ENCODE results near the gene TMC4. TPM values are rescaled to one million over a fixed set of nuclear protein-coding genes. Genes with fewer than 3 reads are reported as not detected.

Gene TMC4
- total RNA-seq, 2 donors from 2014 or later = 57.3 to 126 TPM

- WGBS, 2 donors = 81 to 89% methylated on average over 5 to 10 of the region's 10 CpGs
These were observed 39.5 kb downstream of the TMC4 start for GRCh38 chr19:54133312-54133956.

DNA sequence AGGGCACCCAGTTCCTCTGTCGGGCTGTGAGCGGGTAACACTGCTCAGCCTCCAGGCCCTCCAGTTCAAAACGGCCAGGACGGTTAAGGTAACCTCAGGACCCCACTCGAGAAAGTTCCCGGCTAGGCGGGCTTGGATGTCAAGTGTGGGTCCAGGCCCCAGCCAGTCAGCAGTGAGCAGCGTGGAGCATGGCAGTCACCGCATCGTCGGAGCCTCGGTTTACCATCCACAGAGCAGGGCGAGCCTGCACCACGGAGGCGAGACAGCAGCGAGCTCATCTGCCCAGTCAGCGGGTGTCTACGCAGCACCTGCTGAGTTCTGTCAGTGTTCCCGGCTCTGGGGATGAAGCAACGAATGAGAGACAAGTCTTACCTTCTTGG lies 43.4 kb downstream of the TMC4 start:
- intact Hi-C loops (cut with DNase I) = no loop called here
- Histone ChIP-seq H3K27ac (no peak overlapping the region), H3K9me3 (no peaks in the 10 kb centered on the region), H3K4me1 (no peaks in the 10 kb centered on the region), H3K27me3 (no peaks in the 10 kb centered on the region), H3K36me3 (replicated peaks in 1 of 2; ENCODE audit: insufficient read depth in 1 of 2, low read depth in 2 of 2) (peaks cover 8 to 36% of the 10 kb centered on the region in 2 donors), H3K4me3 (no peak overlapping the region)
- no peak for TF ChIP-seq POLR2A (IDR thresholded peaks at IDR 0.05)
- TF ChIP-seq, protein P1, sequence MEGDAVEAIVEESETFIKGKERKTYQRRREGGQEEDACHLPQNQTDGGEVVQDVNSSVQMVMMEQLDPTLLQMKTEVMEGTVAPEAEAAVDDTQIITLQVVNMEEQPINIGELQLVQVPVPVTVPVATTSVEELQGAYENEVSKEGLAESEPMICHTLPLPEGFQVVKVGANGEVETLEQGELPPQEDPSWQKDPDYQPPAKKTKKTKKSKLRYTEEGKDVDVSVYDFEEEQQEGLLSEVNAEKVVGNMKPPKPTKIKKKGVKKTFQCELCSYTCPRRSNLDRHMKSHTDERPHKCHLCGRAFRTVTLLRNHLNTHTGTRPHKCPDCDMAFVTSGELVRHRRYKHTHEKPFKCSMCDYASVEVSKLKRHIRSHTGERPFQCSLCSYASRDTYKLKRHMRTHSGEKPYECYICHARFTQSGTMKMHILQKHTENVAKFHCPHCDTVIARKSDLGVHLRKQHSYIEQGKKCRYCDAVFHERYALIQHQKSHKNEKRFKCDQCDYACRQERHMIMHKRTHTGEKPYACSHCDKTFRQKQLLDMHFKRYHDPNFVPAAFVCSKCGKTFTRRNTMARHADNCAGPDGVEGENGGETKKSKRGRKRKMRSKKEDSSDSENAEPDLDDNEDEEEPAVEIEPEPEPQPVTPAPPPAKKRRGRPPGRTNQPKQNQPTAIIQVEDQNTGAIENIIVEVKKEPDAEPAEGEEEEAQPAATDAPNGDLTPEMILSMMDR (IDR thresholded peaks at IDR 0.05) = no peak
- WGBS, 2 donors = 91% methylated on average over 20 of the region's 20 CpGs; no CpG with 5 or more reads in 1 of the 2 donors
- ATAC-seq = no peak
- DNase-seq = no peak

More at GRCh38 chr19:54133312-54133956, 39.5 kb downstream of the TMC4 start:
- Histone ChIP-seq H3K27ac (no peak overlapping the region), H3K4me3 (no peak overlapping the region), H3K36me3 (replicated peaks in 1 of 2; ENCODE audit: insufficient read depth in 1 of 2, low read depth in 2 of 2) (peaks cover 5 to 9% of the 10 kb centered on the region in 2 donors), H3K4me1 (peaks cover 21% of the 10 kb centered on the region), H3K9me3 (no peaks in the 10 kb centered on the region), H3K27me3 (no peaks in the 10 kb centered on the region)
- no peak for TF ChIP-seq POLR2A (IDR thresholded peaks at IDR 0.05)
- TF ChIP-seq, protein P1 (IDR thresholded peaks at IDR 0.05) = no peak
- intact Hi-C loops (cut with DNase I) = no loop called here
- ATAC-seq (no peak), DNase-seq (no peak)

DNA sequence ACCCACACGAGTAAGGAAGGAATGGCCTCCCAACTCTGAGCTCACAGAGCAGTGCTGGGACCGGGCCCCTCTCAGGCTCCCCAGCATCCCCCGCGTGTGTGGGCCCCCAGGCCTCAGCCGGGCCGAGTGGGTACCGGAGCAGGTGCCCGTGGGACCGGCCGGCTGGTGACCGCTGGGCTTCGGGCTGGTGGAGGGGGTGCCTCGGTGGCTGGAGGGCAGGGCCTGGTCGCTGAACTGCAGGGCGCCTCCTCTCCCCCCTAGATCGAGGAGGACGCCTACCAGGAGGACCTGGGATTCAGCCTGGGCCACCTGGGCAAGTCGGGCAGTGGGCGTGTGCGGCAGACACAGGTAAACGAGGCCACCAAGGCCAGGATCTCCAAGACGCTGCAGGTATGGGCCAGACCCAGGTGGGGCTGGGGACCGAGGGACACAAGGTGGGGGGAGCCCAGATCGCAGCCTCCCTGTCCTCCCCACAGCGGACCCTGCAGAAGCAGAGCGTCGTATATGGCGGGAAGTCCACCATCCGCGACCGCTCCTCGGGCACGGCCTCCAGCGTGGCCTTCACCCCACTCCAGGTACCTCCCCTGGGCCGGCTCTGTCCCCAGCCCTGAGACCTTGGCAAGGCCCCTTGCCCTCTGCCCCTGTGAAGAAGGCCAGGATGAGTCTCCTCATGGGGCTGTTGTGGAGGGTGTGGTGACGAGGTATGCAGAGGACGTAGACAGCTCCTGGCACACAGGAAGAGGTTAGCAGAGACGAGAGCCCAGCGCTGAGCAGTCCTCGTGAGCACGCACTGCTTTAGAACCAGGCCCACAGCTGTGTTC lies 44.0 kb downstream of the TMC4 start:
- no peak for DNase-seq
- no peaks in the 10 kb centered on the region for H3K27me3 ChIP-seq
- no peak overlapping the region for H3K4me3 ChIP-seq
- no peaks in the 10 kb centered on the region for H3K4me1 ChIP-seq
- no peak overlapping the region for H3K27ac ChIP-seq
- ATAC-seq = no peak
- H3K36me3 ChIP-seq (replicated peaks in 1 of 2; ENCODE audit: insufficient read depth in 1 of 2, low read depth in 2 of 2) = peaks cover 10 to 40% of the 10 kb centered on the region in 2 donors
- intact Hi-C loops (cut with DNase I) = no loop called here
- TF ChIP-seq, protein P1 (IDR thresholded peaks at IDR 0.05) = no peak
- TF ChIP-seq POLR2A (IDR thresholded peaks at IDR 0.05) = no peak
- no peaks in the 10 kb centered on the region for H3K9me3 ChIP-seq
- 96 to 97% methylated on average over 11 to 40 of the region's 41 CpGs for WGBS, 2 donors

- H3K27me3 ChIP-seq = no peaks in the 10 kb centered on the region
- no peak overlapping the region for H3K27ac ChIP-seq
- TF ChIP-seq, protein P1 (IDR thresholded peaks at IDR 0.05) = no peak
- TF ChIP-seq POLR2A (IDR thresholded peaks at IDR 0.05) = no peak
- 88 to 95% methylated on average over 18 to 20 of the region's 20 CpGs for WGBS, 2 donors
- ATAC-seq = no peak
- H3K36me3 ChIP-seq (replicated peaks in 1 of 2; ENCODE audit: insufficient read depth in 1 of 2, low read depth in 2 of 2) = peaks cover 10 to 43% of the 10 kb centered on the region in 2 donors
- intact Hi-C loops (cut with DNase I) = no loop called here
- DNase-seq = no peak
- no peak overlapping the region for H3K4me3 ChIP-seq
- H3K4me1 ChIP-seq = no peaks in the 10 kb centered on the region
- no peaks in the 10 kb centered on the region for H3K9me3 ChIP-seq
These were observed 44.6 kb downstream of the TMC4 start for GRCh38 chr19:54128441-54128725.

All from body of pancreas (tissue), 4 donors.